SK-N-SH (cell line): Measurements from ENCODE around the gene AFAP1. TPM values are rescaled to one million over a fixed set of nuclear protein-coding genes. Genes with fewer than 3 reads are reported as not detected.

Source experiments
- CTCF ChIA-PET: fragments of 300-600, 350-600 bp; formaldehyde crosslinking; extraction: SDS; loops from one replicate; lab custom pipeline; 2021; lab: Yijun Ruan, JAX
- POLR2A ChIA-PET: fragments of 350-600 bp; sonication (Branson Sonifier 250); formaldehyde crosslinking; extraction: SDS; loops from one replicate; lab custom pipeline; 2020; ENCODE audit warnings: antibody characterized with exemption, inconsistent platforms; lab: Yijun Ruan, JAX
- DNase-seq: peaks from one replicate; pipeline ENCODE4 v3.0.0; 2012
- H2AFZ ChIP-seq: fragments of 200-600 bp; sonication (generic); 2 replicates; pipeline ENCODE4 v1.8.1; 2016; ENCODE audit warnings: antibody characterized with exemption, mild to moderate bottlenecking, low read depth
- H3F3A ChIP-seq: fragments of 200-600 bp; sonication (generic); replicated peaks from 2 replicates; pipeline ENCODE3; 2016; ENCODE audit warnings: antibody characterized with exemption, mild to moderate bottlenecking; ENCODE audit not compliant: insufficient read depth
- H3K27ac ChIP-seq, 2 experiments: fragments of 200-500 bp in 1 of 2; fragments of 200-600 bp in 1 of 2; sonication (Bioruptor generic) in 1 of 2; sonication (generic), shearing (Covaris generic) in 1 of 2; 2 replicates each; pipeline versions ENCODE4 v1.5.1 to v1.6.1; 2014 to 2016; ENCODE audit warnings: low read depth in 2 of 2, inconsistent platforms in 1 of 2, low read length in 1 of 2, mild to moderate bottlenecking in 1 of 2, mixed read lengths in 1 of 2
- H3K27me3 ChIP-seq: fragments of 200-600 bp; sonication (generic), shearing (Covaris generic); 2 replicates; pipeline ENCODE4 v1.6.1; 2016; ENCODE audit warnings: mixed run types; ENCODE audit not compliant: insufficient read depth
- H3K36me3 ChIP-seq, 2 experiments: fragments of 200-500 bp in 1 of 2; fragments of 200-600 bp in 1 of 2; sonication (Bioruptor generic) in 1 of 2; sonication (generic) in 1 of 2; replicated peaks in 1 of 2; 2 replicates each; pipeline versions ENCODE3 to v1.5.1; 2014 to 2016; ENCODE audit warnings: low read length in 1 of 2, mild to moderate bottlenecking in 1 of 2; ENCODE audit not compliant: insufficient read depth in 2 of 2, control insufficient read depth in 1 of 2
- H3K4me1 ChIP-seq, 2 experiments: fragments of 200-500 bp in 1 of 2; fragments of 200-600 bp in 1 of 2; sonication (Bioruptor generic) in 1 of 2; sonication (generic), shearing (Covaris generic) in 1 of 2; 2 replicates each; pipeline versions ENCODE4 v1.5.1 to v1.6.1; 2014 to 2016; ENCODE audit warnings: low read depth in 1 of 2, low read length in 1 of 2, mixed run types in 1 of 2; ENCODE audit not compliant: insufficient read depth in 2 of 2, control insufficient read depth in 1 of 2
- H3K4me2 ChIP-seq: fragments of 200-600 bp; sonication (generic), shearing (Covaris generic); 2 replicates; pipeline ENCODE4 v1.6.1; 2017; ENCODE audit warnings: mixed run types
- H3K4me3 ChIP-seq, 2 experiments: fragments of 200-500 bp in 1 of 2; fragments of 200-600 bp in 1 of 2; sonication (Bioruptor generic) in 1 of 2; sonication (generic), shearing (Covaris generic) in 1 of 2; 2 replicates each; pipeline versions ENCODE4 v1.5.1 to v1.8.1; 2014 to 2016; ENCODE audit warnings: low read depth in 2 of 2, inconsistent platforms in 1 of 2, low read length in 1 of 2, mild to moderate bottlenecking in 1 of 2, mixed read lengths in 1 of 2, moderate library complexity in 1 of 2
- H3K79me2 ChIP-seq: fragments of 200-600 bp; sonication (generic); 2 replicates; pipeline ENCODE4 v1.8.1; 2017; ENCODE audit warnings: mild to moderate bottlenecking; ENCODE audit not compliant: insufficient read depth
- H3K9ac ChIP-seq: fragments of 200-600 bp; sonication (generic); 2 replicates; pipeline ENCODE4 v1.6.1; 2017; ENCODE audit warnings: mixed run types
- H3K9me2 ChIP-seq: fragments of 200-600 bp; sonication (generic); 2 replicates; pipeline ENCODE4 v1.6.1; 2017; ENCODE audit warnings: mixed run types
- H3K9me3 ChIP-seq: fragments of 200-600 bp; sonication (generic); 2 replicates; pipeline ENCODE4 v1.6.1; 2017; ENCODE audit warnings: mixed run types, mild to moderate bottlenecking, moderate library complexity
- H4K20me1 ChIP-seq: fragments of 200-600 bp; sonication (generic); 2 replicates; pipeline ENCODE4 v1.6.1; 2017; ENCODE audit warnings: mild to moderate bottlenecking, mixed run types; ENCODE audit not compliant: insufficient read depth
- CTCF ChIP-seq: fragments of 200-600 bp; sonication (generic); IDR thresholded peaks from 2 replicates; pipeline ENCODE4 v1.6.1; 2017; ENCODE audit warnings: antibody characterized with exemption, mild to moderate bottlenecking, moderate library complexity
- FOSL2 ChIP-seq: IDR thresholded peaks from 2 replicates; pipeline ENCODE4 v1.4.0; 2012; ENCODE audit warnings: low read depth, mild to moderate bottlenecking, moderate library complexity, borderline replicate concordance
- NFIC ChIP-seq: IDR thresholded peaks from 2 replicates; pipeline ENCODE4 v1.4.0; 2012; ENCODE audit warnings: borderline replicate concordance
- POLR2AphosphoS5 ChIP-seq: IDR thresholded peaks from 2 replicates; pipeline ENCODE4 v1.6.1; 2012; ENCODE audit warnings: low read depth, low read length
- RAD21 ChIP-seq: IDR thresholded peaks from 2 replicates; pipeline ENCODE4 v1.6.1; 2012; ENCODE audit warnings: mild to moderate bottlenecking, low read length
- RXRA ChIP-seq: IDR thresholded peaks from 2 replicates; pipeline ENCODE4 v1.4.0; 2012; ENCODE audit warnings: low read depth, mild to moderate bottlenecking, borderline replicate concordance
- SIN3A ChIP-seq: IDR thresholded peaks from 2 replicates; pipeline ENCODE4 v1.6.1; 2012; ENCODE audit warnings: low read depth, mild to moderate bottlenecking, low read length, moderate library complexity, borderline replicate concordance
- USF1 ChIP-seq: IDR thresholded peaks from 2 replicates; pipeline ENCODE4 v1.4.0; 2012; ENCODE audit warnings: low read depth, borderline replicate concordance
- WGBS: methylation state at CpG from one replicate; pipeline ENCODE4 v1.1.6; 2017; ENCODE audit warnings: low lambda C conversion rate; 5-methylcytosine and 5-hydroxymethylcytosine counted together
- polyA plus RNA-seq, 3 experiments: library from polyadenylated mRNA; depleted of rRNA; stranded (reverse); fragments of >200 nt; gene quantifications; 2 replicates each; pipeline ENCODE4 v1.2.3, GENCODE V29; 2012

Gene AFAP1
- polyA plus RNA-seq, 1 of the 3 experiments (the other 2 are of a cell fraction) = 67.9 TPM

- no peak overlapping the region for H3K4me2 ChIP-seq
- WGBS = 49% methylated on average over 10 of the region's 12 CpGs
These were observed 87.0 kb downstream of the AFAP1 start for GRCh38 chr4:7852568-7853185.

GRCh38 chr4:7850489-7850888 lies 89.2 kb downstream of the AFAP1 start:
- Histone ChIP-seq H3F3A (peaks cover 51% of the 10 kb centered on the region), H4K20me1 (no peaks in the 10 kb centered on the region), H3K9me2 (no peaks in the 10 kb centered on the region), H3K9ac (no peak overlapping the region), H3K4me1 (peaks cover 9 to 33% of the 10 kb centered on the region in 2 experiments; a peak in 3 of 4 replicates), H3K4me2 (no peak overlapping the region), H3K27ac (peak overlapping the region in 1 of 2 experiments; percentile 47; a peak in 3 of 4 replicates), H3K79me2 (peaks cover 99% of the 10 kb centered on the region), H3K27me3 (no peaks in the 10 kb centered on the region), H3K36me3 (peaks cover 72 to 77% of the 10 kb centered on the region in 2 experiments), H2AFZ (no peak overlapping the region), H3K4me3 (no peak overlapping the region), H3K9me3 (no peaks in the 10 kb centered on the region)
- CTCF ChIA-PET = interaction anchor here (0.8 to 2.6 kb wide), 8 partner anchors 29 to 80 kb away, joined by 3 to 15 read pairs (median 4); no protein-coding TSS in a partner anchor
- WGBS = 98% methylated on average over 5 of the region's 11 CpGs
- POLR2A ChIA-PET = no interaction called here
- TF ChIP-seq RAD21 (peak; percentile 27), RXRA (no peak), NFIC (no peak), CTCF (peak; percentile 21)
- no peak for DNase-seq

More at GRCh38 chr4:7852568-7853185, 87.0 kb downstream of the AFAP1 start:
- CTCF ChIA-PET = interaction anchor here (0.6 to 1.4 kb wide), 3 partner anchors 9 to 86 kb away, joined by 3 to 4 read pairs (median 3); no protein-coding TSS in a partner anchor
- peak; percentile 25; the same call in 1 of the 2 replicates for TF ChIP-seq FOSL2
- TF ChIP-seq SIN3A = no peak
- TF ChIP-seq, all 33 proteins: peak for 1
- Histone ChIP-seq H3K27ac (peak overlapping the region in 1 of 2 experiments; percentile 96; a peak in 3 of 4 replicates), H3K27me3 (no peaks in the 10 kb centered on the region), H3K9me3 (no peaks in the 10 kb centered on the region), H4K20me1 (no peaks in the 10 kb centered on the region), H2AFZ (no peak overlapping the region), H3K4me3 (no peak overlapping the region), H3F3A (peaks cover 47% of the 10 kb centered on the region), H3K9ac (peak overlapping the region; percentile 35), H3K79me2 (peaks cover 94% of the 10 kb centered on the region), H3K9me2 (no peaks in the 10 kb centered on the region), H3K36me3 (peaks cover 66 to 67% of the 10 kb centered on the region in 2 experiments), H3K4me1 (peaks cover 24 to 37% of the 10 kb centered on the region in 2 experiments)
- POLR2A ChIA-PET = no interaction called here
- DNase-seq = no peak

GRCh38 chr4:7847206-7847605 lies 92.5 kb downstream of the AFAP1 start:
- H3K4me2 ChIP-seq = no peak overlapping the region
- no peaks in the 10 kb centered on the region for H4K20me1 ChIP-seq
- H3K36me3 ChIP-seq = peaks cover 41 to 60% of the 10 kb centered on the region in 2 experiments
- H3K79me2 ChIP-seq = peaks cover 80% of the 10 kb centered on the region
- POLR2A ChIA-PET = no interaction called here
- no peaks in the 10 kb centered on the region for H3K9me2 ChIP-seq
- no peaks in the 10 kb centered on the region for H3K27me3 ChIP-seq
- peaks cover 67% of the 10 kb centered on the region for H3F3A ChIP-seq
- TF ChIP-seq USF1 = no peak
- 0 out of 2 replicates have a peak, but pooled peaks have one; percentile 5 for TF ChIP-seq POLR2AphosphoS5
- peak overlapping the region; percentile 28 to 100; a peak in 3 of 4 replicates for H3K27ac ChIP-seq
- H3K9ac ChIP-seq = no peak overlapping the region
- no peak overlapping the region for H2AFZ ChIP-seq
- H3K4me1 ChIP-seq = peaks cover 15 to 44% of the 10 kb centered on the region in 2 experiments
- 89% methylated on average over 6 of the region's 6 CpGs for WGBS
- no peak overlapping the region for H3K4me3 ChIP-seq
- no peak for DNase-seq
- no peaks in the 10 kb centered on the region for H3K9me3 ChIP-seq
- CTCF ChIA-PET = no interaction called here
